GM18951 (cell line): ENCODE data around the gene PRICKLE1.

Experiments used
- POLR2A ChIP-seq: IDR thresholded peaks from 4 replicates; pipeline ENCODE4 v1.6.1; 2011; ENCODE audit warnings: mild to moderate bottlenecking; ENCODE audit not compliant: insufficient read length, insufficient read depth; ENCODE audit errors: extremely low read depth
- in situ Hi-C: fragments of 300-500 bp; cut with MboI; formaldehyde crosslinking; loops from one replicate; pipeline ENCODE4 v1.12.0; 2022; ENCODE audit warnings: low sequenced_read_pairs, mixed read lengths, inconsistent platforms; ENCODE audit not compliant: unreplicated experiment

Gene PRICKLE1

GRCh38 chr12:42525444-42525843 lies 64.1 kb downstream of the PRICKLE1 start:
- TF ChIP-seq POLR2A: no peak
- in situ Hi-C loops: no loop called here

GRCh38 chr12:42524716-42525115 lies 64.8 kb downstream of the PRICKLE1 start:
- no peak for TF ChIP-seq POLR2A
- in situ Hi-C loops: no loop called here

GRCh38 chr12:42516573-42516972 lies 73.0 kb downstream of the PRICKLE1 start:
- no peak for TF ChIP-seq POLR2A
- in situ Hi-C loops: no loop called here

GRCh38 chr12:42511656-42512055 lies 77.9 kb downstream of the PRICKLE1 start:
- no peak for TF ChIP-seq POLR2A
- in situ Hi-C loops: no loop called here

- in situ Hi-C loops: no loop called here
- no peak for TF ChIP-seq POLR2A
Measured at GRCh38 chr12:42510823-42511222, 78.7 kb downstream of the PRICKLE1 start.

- no peak for TF ChIP-seq POLR2A
- in situ Hi-C loops: no loop called here
Measured at GRCh38 chr12:42508913-42509460, 80.6 kb downstream of the PRICKLE1 start.

GRCh38 chr12:42507565-42507964 lies 82.0 kb downstream of the PRICKLE1 start:
- no peak for TF ChIP-seq POLR2A
- in situ Hi-C loops: no loop called here

- in situ Hi-C loops: no loop called here
- no peak for TF ChIP-seq POLR2A
Measured at GRCh38 chr12:42507081-42507480, 82.5 kb downstream of the PRICKLE1 start.

GRCh38 chr12:42504049-42504448 lies 85.5 kb downstream of the PRICKLE1 start:
- TF ChIP-seq POLR2A: no peak
- in situ Hi-C loops: no loop called here

GRCh38 chr12:42502682-42503081 lies 86.9 kb downstream of the PRICKLE1 start:
- TF ChIP-seq POLR2A: no peak
- in situ Hi-C loops: no loop called here

- TF ChIP-seq POLR2A: no peak
- in situ Hi-C loops: loop anchor here (25.0 kb wide), 1 partner anchor 839 kb away; no protein-coding TSS in a partner anchor
Measured at GRCh38 chr12:42498549-42499247, 90.8 kb downstream of the PRICKLE1 start.

- TF ChIP-seq POLR2A: no peak
- in situ Hi-C loops: loop anchor here (25.0 kb wide), 1 partner anchor 840 kb away; no protein-coding TSS in a partner anchor
Measured at GRCh38 chr12:42496886-42497285, 92.7 kb downstream of the PRICKLE1 start.

GRCh38 chr12:42495244-42495643 lies 94.3 kb downstream of the PRICKLE1 start:
- in situ Hi-C loops: loop anchor here (25.0 kb wide), 1 partner anchor 842 kb away; no protein-coding TSS in a partner anchor
- TF ChIP-seq POLR2A: no peak

GRCh38 chr12:42492267-42492666 lies 97.3 kb downstream of the PRICKLE1 start:
- TF ChIP-seq POLR2A: no peak
- in situ Hi-C loops: loop anchor here (25.0 kb wide), 1 partner anchor 845 kb away; no protein-coding TSS in a partner anchor
